Thyroid gland (tissue), 4 donors: ENCODE data around the gene CDK5RAP2. TPM values are rescaled to one million over a fixed set of nuclear protein-coding genes. Genes with fewer than 3 reads are reported as not detected.

Experiments used
- DNase-seq, 2 donors: peaks; one replicate each; pipeline ENCODE4 v3.0.0-alpha.2; 2019
- H3K27ac ChIP-seq, 3 donors: fragments of 200-600 bp; sonication (generic); 1 replicate in 2 of 3; 2 replicates in 1 of 3; pipeline ENCODE4 v1.5.1; 2016 to 2019; ENCODE audit warnings: mild to moderate bottlenecking in 1 of 3, moderate library complexity in 1 of 3
- H3K27me3 ChIP-seq: fragments of 200-600 bp; sonication (generic); one replicate; pipeline ENCODE4 v1.5.1; 2019
- H3K36me3 ChIP-seq, 2 donors: fragments of 200-600 bp; sonication (generic); one replicate each; pipeline ENCODE4 v1.5.1; 2016 to 2019
- H3K4me1 ChIP-seq, 2 donors: fragments of 200-600 bp; sonication (generic); one replicate each; pipeline ENCODE4 v1.5.1; 2017 to 2019
- H3K4me3 ChIP-seq, 3 donors: fragments of 200-600 bp; sonication (generic); replicated peaks in 1 of 3; 1 replicate in 2 of 3; 2 replicates in 1 of 3; pipeline ENCODE4 v1.5.1; 2016; ENCODE audit warnings: mild to moderate bottlenecking in 1 of 3
- H3K9me3 ChIP-seq: fragments of 200-600 bp; sonication (generic); one replicate; pipeline ENCODE4 v1.5.1; 2017
- POLR2A ChIP-seq, 2 donors: fragments of 450-650 bp; IDR thresholded peaks; one replicate each; pipeline ENCODE4 v1.6.1; 2017; ENCODE audit warnings: antibody characterized with exemption in 2 of 2, mild to moderate bottlenecking in 2 of 2, moderate library complexity in 1 of 2
- WGBS, 2 donors: methylation state at CpG; one replicate each; pipeline ENCODE4 v1.1.5; 2017; 5-methylcytosine and 5-hydroxymethylcytosine counted together
- intact Hi-C: fragments of 100-400 bp; cut with DNase I; formaldehyde crosslinking; loops from one replicate; pipeline ENCODE4 v1.15.1; 2023
- total RNA-seq, 4 donors: library from RNA; depleted of rRNA; stranded (reverse); fragments of >200 nt; gene quantifications; one replicate each; pipeline ENCODE4 v1.2.3, GENCODE V29; 2016
- TF ChIP-seq, protein P1 (sequence below), 6 experiments: fragments of 200-600 bp in 3 of 6; fragments of 450-650 bp in 3 of 6; sonication (generic) in 3 of 6; IDR thresholded peaks; one replicate each; pipeline ENCODE4 v1.5.1; 2016 to 2019; ENCODE audit warnings: antibody characterized with exemption in 6 of 6, mild to moderate bottlenecking in 2 of 6, inconsistent platforms in 1 of 6, moderate library complexity in 1 of 6

The CDK5RAP2 gene
- total RNA-seq, 4 donors from 2014 or later, result 39.5 to 51.9 (median 46.9) TPM

DNA sequence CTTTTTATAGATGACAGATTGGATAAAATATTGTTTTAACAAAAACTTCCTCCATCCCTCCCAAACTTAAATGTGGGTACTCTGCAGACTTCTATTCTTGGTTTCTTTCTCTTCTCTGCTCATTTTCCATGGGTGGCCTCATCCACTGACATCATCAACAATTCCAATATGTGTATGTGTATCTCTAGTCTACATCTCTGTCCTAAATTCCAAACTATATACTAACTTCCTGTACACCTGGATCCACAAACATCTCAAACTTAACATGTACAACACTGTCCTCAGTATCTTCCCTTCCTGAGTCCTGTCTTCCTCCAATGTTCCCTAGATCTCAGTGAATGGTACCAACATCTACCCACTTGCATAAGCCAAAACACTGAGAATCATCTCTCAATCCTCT is 28.5 kb upstream of the CDK5RAP2 start:
- H3K36me3 ChIP-seq, result peaks cover 14 to 28% of the 10 kb centered on the region in 2 donors
- no peak overlapping the region for H3K27ac ChIP-seq
- no peaks in the 10 kb centered on the region for H3K27me3 ChIP-seq
- H3K4me3 ChIP-seq, result no peak overlapping the region
- H3K9me3 ChIP-seq, result no peaks in the 10 kb centered on the region
- TF ChIP-seq POLR2A (IDR thresholded peaks at IDR 0.05), result no peak
- TF ChIP-seq, protein P1, sequence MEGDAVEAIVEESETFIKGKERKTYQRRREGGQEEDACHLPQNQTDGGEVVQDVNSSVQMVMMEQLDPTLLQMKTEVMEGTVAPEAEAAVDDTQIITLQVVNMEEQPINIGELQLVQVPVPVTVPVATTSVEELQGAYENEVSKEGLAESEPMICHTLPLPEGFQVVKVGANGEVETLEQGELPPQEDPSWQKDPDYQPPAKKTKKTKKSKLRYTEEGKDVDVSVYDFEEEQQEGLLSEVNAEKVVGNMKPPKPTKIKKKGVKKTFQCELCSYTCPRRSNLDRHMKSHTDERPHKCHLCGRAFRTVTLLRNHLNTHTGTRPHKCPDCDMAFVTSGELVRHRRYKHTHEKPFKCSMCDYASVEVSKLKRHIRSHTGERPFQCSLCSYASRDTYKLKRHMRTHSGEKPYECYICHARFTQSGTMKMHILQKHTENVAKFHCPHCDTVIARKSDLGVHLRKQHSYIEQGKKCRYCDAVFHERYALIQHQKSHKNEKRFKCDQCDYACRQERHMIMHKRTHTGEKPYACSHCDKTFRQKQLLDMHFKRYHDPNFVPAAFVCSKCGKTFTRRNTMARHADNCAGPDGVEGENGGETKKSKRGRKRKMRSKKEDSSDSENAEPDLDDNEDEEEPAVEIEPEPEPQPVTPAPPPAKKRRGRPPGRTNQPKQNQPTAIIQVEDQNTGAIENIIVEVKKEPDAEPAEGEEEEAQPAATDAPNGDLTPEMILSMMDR (IDR thresholded peaks at IDR 0.05), result no peak
- peaks cover 0 to 6% of the 10 kb centered on the region in 2 donors for H3K4me1 ChIP-seq
- DNase-seq, result no peak
- intact Hi-C loops, result no loop called here

DNA sequence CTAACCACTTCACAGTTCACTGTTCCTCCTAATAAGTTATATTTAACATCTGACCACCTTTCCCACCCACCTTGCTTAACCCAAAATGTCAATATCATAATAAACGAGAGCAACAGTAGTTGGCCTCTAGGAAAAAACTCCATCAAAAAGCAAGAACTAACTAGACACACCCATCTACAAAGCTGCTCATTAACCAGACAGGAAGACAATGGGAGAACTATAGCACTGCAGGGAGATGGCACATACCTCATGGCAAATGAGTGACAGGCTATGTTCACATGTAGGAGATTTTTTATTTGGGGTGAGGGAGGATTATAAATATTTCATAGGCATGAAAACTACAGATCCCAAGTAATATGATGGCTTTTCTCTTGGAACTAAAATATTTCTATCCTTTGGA is 23.6 kb upstream of the CDK5RAP2 start:
- intact Hi-C loops, result no loop called here
- TF ChIP-seq, protein P1 (IDR thresholded peaks at IDR 0.05), result no peak
- TF ChIP-seq POLR2A (IDR thresholded peaks at IDR 0.05), result no peak
- DNase-seq, result no peak
- Histone ChIP-seq H3K36me3 (peaks cover 14 to 28% of the 10 kb centered on the region in 2 donors), H3K27ac (no peak overlapping the region), H3K4me1 (peaks cover 0 to 6% of the 10 kb centered on the region in 2 donors), H3K4me3 (no peak overlapping the region), H3K9me3 (no peaks in the 10 kb centered on the region), H3K27me3 (no peaks in the 10 kb centered on the region)
- WGBS, 2 donors, result 90 to 91% methylated on average over 1 of the region's 1 CpG

DNA sequence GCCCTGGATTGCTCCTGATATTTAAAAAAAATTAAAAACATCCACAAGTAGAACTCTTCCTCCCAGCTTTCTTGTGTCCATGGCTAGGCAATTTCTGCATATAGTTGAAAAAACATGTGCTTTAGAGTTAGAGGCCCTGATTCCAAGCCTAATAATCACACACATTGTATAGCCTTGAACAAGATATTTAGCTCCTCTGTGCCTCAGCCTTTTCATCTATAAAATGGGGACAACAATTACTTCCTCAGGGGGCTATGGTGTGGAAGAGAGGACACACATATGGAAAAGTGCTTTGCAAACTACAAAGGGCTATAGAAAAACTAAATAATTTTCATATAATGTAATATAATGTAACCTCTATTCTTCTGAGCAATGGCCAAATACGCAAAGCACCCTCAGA is 23.0 kb upstream of the CDK5RAP2 start:
- Histone ChIP-seq H3K9me3 (no peaks in the 10 kb centered on the region), H3K4me3 (no peak overlapping the region), H3K4me1 (peaks cover 0 to 6% of the 10 kb centered on the region in 2 donors), H3K27me3 (no peaks in the 10 kb centered on the region), H3K36me3 (peaks cover 14 to 28% of the 10 kb centered on the region in 2 donors), H3K27ac (no peak overlapping the region)
- WGBS, 2 donors, result 95 to 96% methylated on average over 1 of the region's 1 CpG
- intact Hi-C loops, result no loop called here
- no peak for TF ChIP-seq POLR2A (IDR thresholded peaks at IDR 0.05)
- TF ChIP-seq, protein P1 (IDR thresholded peaks at IDR 0.05), result no peak
- DNase-seq, result no peak

DNA sequence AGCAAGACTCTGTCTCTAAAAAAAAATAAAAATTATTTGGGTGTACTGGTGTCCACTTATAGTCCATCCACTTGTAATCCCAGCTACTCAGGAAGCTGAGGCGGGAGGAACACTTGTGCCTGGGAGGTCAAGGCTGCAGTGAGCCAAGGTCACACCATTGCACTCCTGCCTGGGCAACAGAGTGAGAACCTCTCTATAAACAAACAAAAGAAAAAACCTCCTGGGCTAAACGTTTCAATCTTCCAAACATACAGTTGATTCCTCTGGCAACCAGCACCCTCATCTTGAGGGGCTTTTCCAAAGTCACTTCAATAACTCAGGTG is 13.9 kb upstream of the CDK5RAP2 start:
- DNase-seq, result no peak
- TF ChIP-seq POLR2A (IDR thresholded peaks at IDR 0.05), result no peak
- TF ChIP-seq, protein P1 (IDR thresholded peaks at IDR 0.05), result no peak
- no peaks in the 10 kb centered on the region for H3K36me3 ChIP-seq
- no peaks in the 10 kb centered on the region for H3K9me3 ChIP-seq
- 27 to 29% methylated on average over 2 of the region's 2 CpGs for WGBS, 2 donors
- intact Hi-C loops, result no loop called here
- no peaks in the 10 kb centered on the region for H3K27me3 ChIP-seq
- no peaks in the 10 kb centered on the region for H3K4me1 ChIP-seq
- no peak overlapping the region for H3K4me3 ChIP-seq
- H3K27ac ChIP-seq, result no peak overlapping the region

DNA sequence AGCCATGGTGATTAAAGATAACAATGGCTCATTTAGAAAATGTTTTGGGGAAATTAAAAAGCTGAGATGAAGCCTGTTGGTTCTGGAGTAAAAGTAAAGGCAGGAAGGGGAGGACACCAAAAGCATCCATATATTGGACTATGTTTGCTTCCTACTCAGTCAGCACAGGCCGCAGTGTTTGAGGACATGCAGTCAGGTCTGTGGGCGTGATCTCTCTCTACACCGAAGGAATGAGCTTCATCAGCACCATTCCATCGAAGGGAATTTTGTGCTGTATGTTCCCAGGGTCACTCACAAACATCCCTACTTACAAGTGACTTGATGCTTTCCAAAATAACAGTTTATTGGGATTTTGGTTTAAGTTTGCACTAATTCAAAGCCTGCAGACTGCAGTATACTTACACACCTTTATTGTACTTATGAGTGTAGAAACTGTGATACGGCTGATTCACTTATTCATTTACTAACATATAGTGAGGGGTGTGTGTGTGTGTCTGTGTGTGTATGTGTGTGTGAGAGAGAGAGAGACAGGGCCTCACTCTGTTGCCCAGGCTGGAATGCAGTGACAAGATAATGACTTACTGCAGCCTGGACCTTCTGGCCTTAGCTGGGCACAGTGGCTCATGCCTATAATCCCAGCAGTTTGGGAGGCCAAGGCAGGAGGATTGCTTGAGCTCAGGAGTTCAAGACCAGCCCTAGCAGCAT is 13.4 kb upstream of the CDK5RAP2 start:
- H3K27ac ChIP-seq, result no peak overlapping the region
- TF ChIP-seq POLR2A (IDR thresholded peaks at IDR 0.05), result no peak
- TF ChIP-seq, protein P1 (IDR thresholded peaks at IDR 0.05), result no peak
- intact Hi-C loops, result no loop called here

More for the DNA sequence above, 13.4 kb upstream of the CDK5RAP2 start:
- no peaks in the 10 kb centered on the region for H3K9me3 ChIP-seq
- DNase-seq, result no peak
- no peak overlapping the region for H3K4me3 ChIP-seq
- H3K36me3 ChIP-seq, result no peaks in the 10 kb centered on the region
- no peaks in the 10 kb centered on the region for H3K27me3 ChIP-seq
- WGBS, 2 donors, result 83 to 86% methylated on average over 5 of the region's 5 CpGs
- no peaks in the 10 kb centered on the region for H3K4me1 ChIP-seq
